ENCODE measurements around the gene HOXA9.
A peak's percentile ranks its signal among the peaks of the same experiment; 100 is the strongest.

Gene HOXA9

GRCh38 chr7:27200761-27201579 lies 35.6 kb upstream of the HOXA9 start:
- no peak for DNase-seq

GRCh38 chr7:27199849-27200760 lies 34.8 kb upstream of the HOXA9 start, which contains the start of gene HOXA13:
Gene HOXA13 (minus strand): TSS chr7:27200091. CDS start chr7:27200077, 14 bp downstream.
- DNase-seq, result no peak

- DNase-seq, result no peak
Observed at GRCh38 chr7:27198871-27199801, 33.8 kb upstream of the HOXA9 start.

GRCh38 chr7:27198138-27198841 lies 33.0 kb upstream of the HOXA9 start:
- DNase-seq, result no peak

GRCh38 chr7:27197137-27198042 lies 32.1 kb upstream of the HOXA9 start:
- no peak for DNase-seq

- peak; percentile 81 to 82 for DNase-seq
Observed at GRCh38 chr7:27196287-27196767, 31.0 kb upstream of the HOXA9 start.

- no peak for DNase-seq
Observed at GRCh38 chr7:27194686-27195379, 29.5 kb upstream of the HOXA9 start.

- no peak for DNase-seq
Observed at GRCh38 chr7:27194002-27194352, 28.6 kb upstream of the HOXA9 start.

- no peak for DNase-seq
Observed at GRCh38 chr7:27193335-27194001, 28.1 kb upstream of the HOXA9 start.

GRCh38 chr7:27192546-27193334 lies 27.4 kb upstream of the HOXA9 start:
- peak in 1 of 2 donors; percentile 42 for DNase-seq

GRCh38 chr7:27191833-27192545 lies 26.7 kb upstream of the HOXA9 start:
- DNase-seq, result no peak

GRCh38 chr7:27191161-27191731 lies 25.9 kb upstream of the HOXA9 start:
- no peak for DNase-seq

- no peak for DNase-seq
Observed at GRCh38 chr7:27189997-27190748, 24.8 kb upstream of the HOXA9 start.

GRCh38 chr7:27189295-27189996 lies 24.1 kb upstream of the HOXA9 start:
- peak in 1 of 2 donors; percentile 9 for DNase-seq

GRCh38 chr7:27188386-27189294 lies 23.3 kb upstream of the HOXA9 start:
- peak in 1 of 2 donors; percentile 37 for DNase-seq

Measured in CD4-positive, alpha-beta T cell treated with Interleukin-4 for 1 hour (primary cell).